IMR-90 (cell line): ENCODE data around the gene IL17B. TPM values are rescaled to one million over a fixed set of nuclear protein-coding genes. Genes with fewer than 3 reads are reported as not detected.

Experiments used
- ATAC-seq: fragments of 200-7000 bp; cut with Tn5 transposase; 2 replicates; pipeline ENCODE4 v1.9.1; 2020; ENCODE audit warnings: low read depth, mild to moderate bottlenecking, moderate library complexity
- BruUV-seq: library from RNA; stranded (reverse); fragments of 400-500 nt; replicated peaks from 2 replicates; lab custom pipeline; 2021; lab: Mats Ljungman, UMichigan
- CTCF ChIA-PET: fragments of 300-600 bp; formaldehyde crosslinking; extraction: SDS; loops from one replicate; lab custom pipeline; 2021; ENCODE audit warnings: antibody characterized with exemption; lab: Yijun Ruan, JAX
- POLR2A ChIA-PET: fragments of 300-600 bp; sonication (Branson Sonifier 250); formaldehyde crosslinking; loops from one replicate; lab custom pipeline; 2022; ENCODE audit warnings: antibody characterized with exemption; ENCODE audit not compliant: unreplicated experiment; lab: Charles Lee
- DNase-seq: peaks from one replicate; pipeline ENCODE4 v3.0.0; 2013
- H2AFZ ChIP-seq: replicated peaks from 2 replicates; pipeline ENCODE3; 2013; ENCODE audit warnings: low read length, mild to moderate bottlenecking; ENCODE audit not compliant: poor library complexity
- H2AK5ac ChIP-seq: 2 replicates; pipeline ENCODE4 v1.6.1; 2013; ENCODE audit warnings: low read depth, low read length, inconsistent platforms
- H2AK9ac ChIP-seq: replicated peaks from 2 replicates; pipeline ENCODE3; 2013; ENCODE audit warnings: mild to moderate bottlenecking, low read depth, low read length, moderate library complexity; ENCODE audit not compliant: poor library complexity
- H2BK120ac ChIP-seq: 2 replicates; pipeline ENCODE4 v1.6.1; 2013; ENCODE audit warnings: low read depth, low read length, inconsistent platforms
- H2BK15ac ChIP-seq: 3 replicates; pipeline ENCODE4 v1.6.1; 2013; ENCODE audit warnings: low read depth, low read length, inconsistent platforms
- H2BK20ac ChIP-seq: 2 replicates; pipeline ENCODE4 v1.6.1; 2013; ENCODE audit warnings: low read depth, mild to moderate bottlenecking, inconsistent platforms, low read length, moderate library complexity
- H2BK5ac ChIP-seq: 2 replicates; pipeline ENCODE4 v1.6.1; 2013; ENCODE audit warnings: mild to moderate bottlenecking, low read depth, low read length, inconsistent platforms; ENCODE audit not compliant: poor library complexity, severe bottlenecking
- H3K14ac ChIP-seq: replicated peaks from 2 replicates; pipeline ENCODE4 v1.6.1; 2013; ENCODE audit warnings: low read depth, low read length, inconsistent platforms
- H3K18ac ChIP-seq: 2 replicates; pipeline ENCODE4 v1.6.1; 2013; ENCODE audit warnings: low read depth, low read length, control low read depth
- H3K23ac ChIP-seq: 2 replicates; pipeline ENCODE4 v1.6.1; 2013; ENCODE audit warnings: low read depth, low read length, inconsistent platforms
- H3K27ac ChIP-seq: 2 replicates; pipeline ENCODE4 v1.5.1; 2013; ENCODE audit warnings: mild to moderate bottlenecking, control low read depth, low read length; ENCODE audit not compliant: insufficient read depth
- H3K27me3 ChIP-seq: 2 replicates; pipeline ENCODE4 v1.6.1; 2013; ENCODE audit warnings: low read length; ENCODE audit not compliant: control insufficient read depth, insufficient read depth
- H3K36me3 ChIP-seq: 2 replicates; pipeline ENCODE4 v1.6.1; 2013; ENCODE audit warnings: low read length, mixed read lengths; ENCODE audit not compliant: control insufficient read depth, insufficient read depth
- H3K4ac ChIP-seq: 2 replicates; pipeline ENCODE4 v1.6.1; 2013; ENCODE audit warnings: low read depth, low read length, inconsistent platforms
- H3K4me1 ChIP-seq: 2 replicates; pipeline ENCODE4 v1.6.1; 2013; ENCODE audit warnings: low read length, mixed read lengths; ENCODE audit not compliant: control insufficient read depth, insufficient read depth
- H3K4me2 ChIP-seq: 2 replicates; pipeline ENCODE4 v1.6.1; 2013; ENCODE audit warnings: low read depth, mild to moderate bottlenecking, control low read depth, low read length, moderate library complexity
- H3K4me3 ChIP-seq: 2 replicates; pipeline ENCODE4 v1.5.1; 2013; ENCODE audit warnings: low read depth, mild to moderate bottlenecking, control low read depth, low read length, moderate library complexity; ENCODE audit not compliant: insufficient read depth
- H3K56ac ChIP-seq: 2 replicates; pipeline ENCODE4 v1.6.1; 2013; ENCODE audit warnings: low read length, inconsistent platforms; ENCODE audit not compliant: insufficient read depth; ENCODE audit errors: extremely low read depth
- H3K79me1 ChIP-seq, 2 experiments: 2 replicates each; pipeline ENCODE4 v1.6.1; 2013; ENCODE audit warnings: low read length in 2 of 2, inconsistent platforms in 1 of 2, low read depth in 1 of 2
- H3K9ac ChIP-seq: 2 replicates; pipeline ENCODE4 v1.6.1; 2013; ENCODE audit warnings: low read depth, low read length, control low read depth
- H3K9me1 ChIP-seq: 2 replicates; pipeline ENCODE4 v1.6.1; 2013; ENCODE audit warnings: low read length, inconsistent platforms; ENCODE audit not compliant: insufficient read depth
- H3K9me3 ChIP-seq: 2 replicates; pipeline ENCODE4 v1.6.1; 2013; ENCODE audit warnings: low read length; ENCODE audit not compliant: control insufficient read depth, insufficient read depth
- H4K20me1 ChIP-seq: 2 replicates; pipeline ENCODE4 v1.6.1; 2013; ENCODE audit warnings: low read length, inconsistent platforms; ENCODE audit not compliant: insufficient read depth
- H4K5ac ChIP-seq: 2 replicates; pipeline ENCODE4 v1.6.1; 2013; ENCODE audit warnings: mild to moderate bottlenecking, low read depth, low read length, control low read depth
- H4K8ac ChIP-seq, 2 experiments: 2 replicates each; pipeline ENCODE4 v1.6.1; 2013; ENCODE audit warnings: low read depth in 2 of 2, low read length in 2 of 2, control low read depth in 1 of 2, inconsistent platforms in 1 of 2
- H4K91ac ChIP-seq: 2 replicates; pipeline ENCODE4 v1.6.1; 2013; ENCODE audit warnings: low read depth, low read length, inconsistent platforms; ENCODE audit not compliant: insufficient read depth
- CHD1 ChIP-seq: IDR thresholded peaks from 2 replicates; pipeline ENCODE4 v1.6.1; 2012; ENCODE audit warnings: low read depth, low read length, improper control_type of control experiment
- FOS ChIP-seq: fragments of 150-350 bp; IDR thresholded peaks from 2 replicates; pipeline ENCODE4 v1.6.1; 2016; ENCODE audit warnings: low read depth, low read length
- MAFK ChIP-seq: IDR thresholded peaks from 2 replicates; pipeline ENCODE4 v1.6.1; 2012; ENCODE audit warnings: low read depth, low read length, improper control_type of control experiment
- MAZ ChIP-seq: IDR thresholded peaks from 2 replicates; pipeline ENCODE4 v1.6.1; 2012; ENCODE audit warnings: low read depth, mild to moderate bottlenecking, low read length, improper control_type of control experiment, moderate library complexity, borderline replicate concordance
- MXI1 ChIP-seq: IDR thresholded peaks from 2 replicates; pipeline ENCODE4 v1.6.1; 2012; ENCODE audit warnings: low read depth, mild to moderate bottlenecking, low read length, moderate library complexity, borderline replicate concordance
- NFE2L2 ChIP-seq: fragments of 150-350 bp; IDR thresholded peaks from 2 replicates; pipeline ENCODE4 v1.6.1; 2016; ENCODE audit warnings: low read depth, mild to moderate bottlenecking, low read length
- POLR2A ChIP-seq: IDR thresholded peaks from 2 replicates; pipeline ENCODE4 v1.6.1; 2012; ENCODE audit warnings: mild to moderate bottlenecking, low read depth, low read length
- RAD21 ChIP-seq: IDR thresholded peaks from 2 replicates; pipeline ENCODE4 v1.6.1; 2012; ENCODE audit warnings: low read length, improper control_type of control experiment
- RFX5 ChIP-seq: IDR thresholded peaks from 2 replicates; pipeline ENCODE4 v1.8.0; 2012; ENCODE audit warnings: low read depth, mild to moderate bottlenecking, low read length, moderate library complexity
- SMC3 ChIP-seq: fragments of 150-350 bp; IDR thresholded peaks from 2 replicates; pipeline ENCODE4 v1.6.1; 2016; ENCODE audit warnings: low read depth, mild to moderate bottlenecking, antibody characterized with exemption, low read length, moderate library complexity
- WGBS, 2 experiments: methylation state at CpG; one replicate each; pipeline versions ENCODE4 v1.1.5 to v1.1.7; 2013; ENCODE audit warnings: missing lambda C conversion rate in 2 of 2; ENCODE audit not compliant: insufficient read length in 1 of 2; ENCODE audit errors: extremely low coverage in 2 of 2; 5-methylcytosine and 5-hydroxymethylcytosine counted together
- dilution Hi-C: fragments of 300-500 bp; cut with HindIII; formaldehyde crosslinking; loops from one replicate; pipeline ENCODE4 v1.14.3; 2018; ENCODE audit warnings: low sequenced_read_pairs; ENCODE audit not compliant: unreplicated experiment
- in situ Hi-C: fragments of 300-500 bp; cut with MboI; formaldehyde crosslinking; loops from 3 replicates; pipeline ENCODE4 v1.14.3; 2019; ENCODE audit warnings: low sequenced_read_pairs, inconsistent platforms, mixed read lengths
- intact Hi-C: fragments of 100-400 bp; cut with micrococcal nuclease; formaldehyde crosslinking; loops from 2 replicates; pipeline ENCODE4 v1.10.0; 2022
- polyA plus RNA-seq, 3 experiments: library from polyadenylated mRNA; depleted of rRNA; stranded (reverse); fragments of >200 nt; gene quantifications; 2 replicates each; pipeline ENCODE4 v1.2.3, GENCODE V29; 2012; ENCODE audit warnings: low replicate concordance in 1 of 3
- total RNA-seq: library from RNA; depleted of rRNA; stranded (reverse); fragments of >200 nt; gene quantifications from 2 replicates; pipeline ENCODE4 v1.2.3, GENCODE V29; 2012
- TF ChIP-seq, protein P1 (sequence below): conservative IDR thresholded peaks from 2 replicates; pipeline ENCODE4 v1.5.1; 2012; ENCODE audit warnings: mild to moderate bottlenecking, low read depth, low read length, improper control_type of control experiment
- TF ChIP-seq, protein P2 (sequence below): fragments of 150-350 bp; IDR thresholded peaks from 2 replicates; pipeline ENCODE4 v1.6.1; 2017; ENCODE audit warnings: mild to moderate bottlenecking, antibody characterized with exemption, low read length, low read depth
- TF ChIP-seq, protein P3 (sequence below): fragments of 150-350 bp; IDR thresholded peaks from 2 replicates; pipeline ENCODE4 v1.6.1; 2016; ENCODE audit warnings: low read depth, mild to moderate bottlenecking, low read length, moderate library complexity, borderline replicate concordance

IL17B gene
- total and polyA plus RNA-seq, 2 of the 4 experiments (the other 2 are of a cell fraction) = 0.31 TPM; not detected in 1

DNA sequence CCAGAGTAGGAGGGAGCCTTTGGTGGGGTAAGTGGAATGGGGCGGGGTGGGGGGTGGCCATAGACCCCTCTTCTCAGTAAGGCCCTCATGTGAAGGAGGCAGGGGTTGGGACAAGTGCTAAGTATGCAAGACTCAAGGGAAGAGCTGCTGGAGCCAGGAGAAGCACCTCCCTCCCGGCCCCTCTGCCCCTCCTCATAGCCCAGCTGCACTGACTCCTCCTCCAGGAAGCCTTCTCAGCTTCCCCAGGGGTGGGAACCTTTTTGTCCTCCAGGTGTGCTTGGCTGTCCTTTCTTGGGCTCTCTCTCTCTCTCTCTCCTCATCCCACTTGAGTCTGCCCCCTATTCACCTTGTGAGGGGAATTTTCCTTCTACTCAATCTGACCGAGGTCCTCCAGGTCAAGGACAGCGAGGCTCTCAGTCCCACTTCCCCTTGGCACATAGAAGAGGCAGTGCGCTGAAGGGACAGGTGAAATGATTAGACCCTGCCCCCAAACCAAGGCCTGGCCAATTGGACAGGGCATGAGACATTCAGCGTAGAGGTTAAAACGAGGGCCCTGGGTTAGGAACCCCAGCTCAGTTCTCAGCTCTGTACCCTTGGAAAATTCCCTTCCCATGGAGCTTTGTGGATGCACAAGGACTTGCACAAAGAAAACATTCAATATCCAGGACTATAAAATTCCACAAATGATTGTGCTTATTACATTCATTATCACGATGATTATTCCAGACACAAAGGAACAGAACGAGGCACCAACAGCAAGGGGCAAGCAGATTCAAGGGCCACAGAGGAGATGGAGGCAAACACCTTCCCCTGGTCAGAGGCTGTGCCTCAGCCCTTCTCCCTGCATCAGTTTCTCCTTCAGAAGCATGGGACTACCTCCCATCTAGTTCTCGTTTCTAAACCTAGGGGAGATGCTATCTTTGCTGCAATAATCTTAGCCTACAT is 45.6 kb upstream of the IL17B start:
- Histone ChIP-seq H4K5ac (peak overlapping the region; percentile 55), H2BK15ac (0 out of 3 replicates have a peak overlapping the region, but pooled peaks have one; percentile 54), H3K4me1 (peaks cover 56% of the 10 kb centered on the region), H3K4me3 (no peak overlapping the region), H3K36me3 (peaks cover 83% of the 10 kb centered on the region), H3K4me2 (peak overlapping the region; percentile 19), H2AFZ (no peak overlapping the region), H2AK5ac (peak overlapping the region; percentile 88), H3K27ac (peak overlapping the region; percentile 82), H3K14ac (peak overlapping the region; percentile 96), H3K9me3 (no peaks in the 10 kb centered on the region), H3K79me1 (peaks cover 33 to 76% of the 10 kb centered on the region in 2 experiments), H3K9me1 (peaks cover 25% of the 10 kb centered on the region), H3K9ac (peak overlapping the region; percentile 52), H4K91ac (peak overlapping the region; percentile 97), H3K56ac (peak overlapping the region; percentile 67; the same call in 1 of the 2 replicates), H3K27me3 (no peaks in the 10 kb centered on the region), H2BK5ac (peak overlapping the region; percentile 88), H2BK120ac (peak overlapping the region; percentile 87), H4K20me1 (peaks cover 50% of the 10 kb centered on the region), H3K4ac (peak overlapping the region; percentile 96), H4K8ac (peak overlapping the region; percentile 44 to 91; a peak in 3 of 4 replicates), H2BK20ac (peak overlapping the region; percentile 38; the same call in 1 of the 2 replicates), H3K23ac (peak overlapping the region; percentile 89), H2AK9ac (peak overlapping the region; percentile 97), H3K18ac (peak overlapping the region; percentile 80)
- CTCF ChIA-PET = interaction anchor here (0.6 to 2.2 kb wide), 2 partner anchors 18 to 141 kb away, joined by 3 to 6 read pairs; no protein-coding TSS in a partner anchor
- no TSS peak for BruUV-seq
- DNase-seq (no peak), ATAC-seq (no peak)
- dilution Hi-C loops (no loop called here), in situ Hi-C loops (no loop called here), intact Hi-C loops (no loop called here)
- POLR2A ChIA-PET = interaction anchor here (0.6 to 3.1 kb wide), 6 partner anchors 12 to 49 kb away, joined by 3 to 42 read pairs (median 5); no protein-coding TSS in a partner anchor
- WGBS, 2 experiments = 60% methylated on average over 5 of the region's 10 CpGs; no CpG with 5 or more reads in 1 of the 2 experiments
- TF ChIP-seq, protein P1, sequence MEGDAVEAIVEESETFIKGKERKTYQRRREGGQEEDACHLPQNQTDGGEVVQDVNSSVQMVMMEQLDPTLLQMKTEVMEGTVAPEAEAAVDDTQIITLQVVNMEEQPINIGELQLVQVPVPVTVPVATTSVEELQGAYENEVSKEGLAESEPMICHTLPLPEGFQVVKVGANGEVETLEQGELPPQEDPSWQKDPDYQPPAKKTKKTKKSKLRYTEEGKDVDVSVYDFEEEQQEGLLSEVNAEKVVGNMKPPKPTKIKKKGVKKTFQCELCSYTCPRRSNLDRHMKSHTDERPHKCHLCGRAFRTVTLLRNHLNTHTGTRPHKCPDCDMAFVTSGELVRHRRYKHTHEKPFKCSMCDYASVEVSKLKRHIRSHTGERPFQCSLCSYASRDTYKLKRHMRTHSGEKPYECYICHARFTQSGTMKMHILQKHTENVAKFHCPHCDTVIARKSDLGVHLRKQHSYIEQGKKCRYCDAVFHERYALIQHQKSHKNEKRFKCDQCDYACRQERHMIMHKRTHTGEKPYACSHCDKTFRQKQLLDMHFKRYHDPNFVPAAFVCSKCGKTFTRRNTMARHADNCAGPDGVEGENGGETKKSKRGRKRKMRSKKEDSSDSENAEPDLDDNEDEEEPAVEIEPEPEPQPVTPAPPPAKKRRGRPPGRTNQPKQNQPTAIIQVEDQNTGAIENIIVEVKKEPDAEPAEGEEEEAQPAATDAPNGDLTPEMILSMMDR = no peak
- TF ChIP-seq NFE2L2 (no peak), SMC3 (no peak), MAFK (no peak), MXI1 (no peak), RAD21 (no peak), POLR2A (no peak), FOS (no peak), MAZ (no peak), RFX5 (no peak), CHD1 (no peak)
- TF ChIP-seq, protein P2, sequence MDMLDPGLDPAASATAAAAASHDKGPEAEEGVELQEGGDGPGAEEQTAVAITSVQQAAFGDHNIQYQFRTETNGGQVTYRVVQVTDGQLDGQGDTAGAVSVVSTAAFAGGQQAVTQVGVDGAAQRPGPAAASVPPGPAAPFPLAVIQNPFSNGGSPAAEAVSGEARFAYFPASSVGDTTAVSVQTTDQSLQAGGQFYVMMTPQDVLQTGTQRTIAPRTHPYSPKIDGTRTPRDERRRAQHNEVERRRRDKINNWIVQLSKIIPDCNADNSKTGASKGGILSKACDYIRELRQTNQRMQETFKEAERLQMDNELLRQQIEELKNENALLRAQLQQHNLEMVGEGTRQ = no peak
- TF ChIP-seq, protein P3, sequence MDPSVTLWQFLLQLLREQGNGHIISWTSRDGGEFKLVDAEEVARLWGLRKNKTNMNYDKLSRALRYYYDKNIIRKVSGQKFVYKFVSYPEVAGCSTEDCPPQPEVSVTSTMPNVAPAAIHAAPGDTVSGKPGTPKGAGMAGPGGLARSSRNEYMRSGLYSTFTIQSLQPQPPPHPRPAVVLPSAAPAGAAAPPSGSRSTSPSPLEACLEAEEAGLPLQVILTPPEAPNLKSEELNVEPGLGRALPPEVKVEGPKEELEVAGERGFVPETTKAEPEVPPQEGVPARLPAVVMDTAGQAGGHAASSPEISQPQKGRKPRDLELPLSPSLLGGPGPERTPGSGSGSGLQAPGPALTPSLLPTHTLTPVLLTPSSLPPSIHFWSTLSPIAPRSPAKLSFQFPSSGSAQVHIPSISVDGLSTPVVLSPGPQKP = no peak
